Upper lobe of left lung (tissue), 6 donors: Measurements from ENCODE around the gene KIAA1217. TPM values are rescaled to one million over a fixed set of nuclear protein-coding genes. Genes with fewer than 3 reads are reported as not detected.

Experiments
- ATAC-seq, 2 donors: fragments of 200-7000 bp; cut with Tn5 transposase; one replicate each; pipeline ENCODE4 v1.9.1; 2022; ENCODE audit warnings: mild to moderate bottlenecking in 2 of 2, moderate library complexity in 2 of 2; ENCODE audit not compliant: low FRiP score in 2 of 2
- DNase-seq, 2 donors: peaks; one replicate each; pipeline ENCODE4 v3.0.0-alpha.2; 2019 to 2020
- H3K27ac ChIP-seq, 4 donors: fragments of 200-600 bp; sonication (generic); one replicate each; pipeline ENCODE4 v1.5.1; 2016 to 2019
- H3K27me3 ChIP-seq, 4 donors: fragments of 200-600 bp; sonication (generic); one replicate each; pipeline ENCODE4 v1.5.1; 2017 to 2019
- H3K36me3 ChIP-seq, 4 donors: fragments of 200-600 bp; sonication (generic); one replicate each; pipeline ENCODE4 v1.5.1; 2016 to 2019
- H3K4me1 ChIP-seq, 4 donors: fragments of 200-600 bp; sonication (generic); one replicate each; pipeline ENCODE4 v1.5.1; 2018 to 2019
- H3K4me3 ChIP-seq, 4 donors: fragments of 200-600 bp; sonication (generic); one replicate each; pipeline ENCODE4 v1.5.1; 2017 to 2019; ENCODE audit warnings: mild to moderate bottlenecking in 2 of 4, moderate library complexity in 1 of 4
- H3K9me3 ChIP-seq, 4 donors: fragments of 200-600 bp; sonication (generic); one replicate each; pipeline ENCODE4 v1.5.1; 2018 to 2019
- CTCF ChIP-seq, 6 experiments: fragments of 450-650 bp in 4 of 6; fragments of 200-600 bp in 2 of 6; sonication (generic) in 2 of 6; IDR thresholded peaks; one replicate each; pipeline ENCODE4 v1.5.1; 2016 to 2019; ENCODE audit warnings: antibody characterized with exemption in 6 of 6
- EP300 ChIP-seq, 4 donors: sonication (generic); formaldehyde crosslinking; IDR thresholded peaks; one replicate each; pipeline ENCODE4 v1.5.1; 2017; ENCODE audit warnings: antibody characterized with exemption in 4 of 4, control low read depth in 2 of 4
- POLR2A ChIP-seq, 4 donors: fragments of 450-650 bp; IDR thresholded peaks; one replicate each; pipeline ENCODE4 v1.5.1; 2016 to 2017; ENCODE audit warnings: antibody characterized with exemption in 4 of 4, mild to moderate bottlenecking in 2 of 4
- POLR2AphosphoS5 ChIP-seq, 2 donors: sonication (generic); formaldehyde crosslinking; IDR thresholded peaks; one replicate each; pipeline ENCODE4 v1.5.1; 2017; ENCODE audit warnings: antibody characterized with exemption in 2 of 2
- WGBS, 2 donors: methylation state at CpG; one replicate each; pipeline ENCODE4 v1.1.5; 2017 to 2018; 5-methylcytosine and 5-hydroxymethylcytosine counted together
- total RNA-seq, 6 donors: library from RNA; depleted of rRNA in 4 of 6; stranded (reverse); fragments of >200 nt in 4 of 6; gene quantifications; one replicate each; pipeline versions ENCODE4 v1.1.0 to v1.2.1, GENCODE V29; 2016 to 2021
- donor health status: DM: no; HTN: no; CAD: no; lungs with moderate emphysema.
- donor health status: DM: no; HTN: yes; CAD: no; lungs with severe emphysema.

Gene KIAA1217
- total RNA-seq, 6 donors from 2014 or later, result 18.4 to 109 (median 41.0) TPM

GRCh38 chr10:24382596-24382978 is 173.6 kb downstream of the KIAA1217 start:
- no peak for ATAC-seq
- 60 to 69% methylated on average over 3 of the region's 3 CpGs for WGBS, 2 donors

GRCh38 chr10:24382979-24383663 is 174.2 kb downstream of the KIAA1217 start:
- WGBS, 2 donors, result 70 to 73% methylated on average over 11 to 12 of the region's 12 CpGs

More at GRCh38 chr10:24382596-24382978, 173.6 kb downstream of the KIAA1217 start:
- H3K4me3 ChIP-seq, result no peak overlapping the region
- DNase-seq, result no peak
- peak overlapping the region in 1 of 4 donors; percentile 77 for H3K27ac ChIP-seq
- H3K36me3 ChIP-seq, result no peaks in the 10 kb centered on the region
- TF ChIP-seq EP300 (IDR thresholded peaks at IDR 0.05), result no peak
- no peak for TF ChIP-seq CTCF (IDR thresholded peaks at IDR 0.05)
- no peak for TF ChIP-seq POLR2A (IDR thresholded peaks at IDR 0.05)
- no peak for TF ChIP-seq POLR2AphosphoS5 (IDR thresholded peaks at IDR 0.05)
- no peaks in the 10 kb centered on the region for H3K27me3 ChIP-seq
- H3K9me3 ChIP-seq, result no peaks in the 10 kb centered on the region
- peaks cover 0 to 17% (median 10%) of the 10 kb centered on the region in 4 donors for H3K4me1 ChIP-seq

GRCh38 chr10:24383681-24384106 is 174.8 kb downstream of the KIAA1217 start:
- peak overlapping the region; percentile 58 to 80 (median 74) for H3K27ac ChIP-seq
- WGBS, 2 donors, result 27 to 29% methylated on average over 6 to 10 of the region's 10 CpGs

More at GRCh38 chr10:24382979-24383663, 174.2 kb downstream of the KIAA1217 start:
- no peak for DNase-seq
- Histone ChIP-seq H3K9me3 (no peaks in the 10 kb centered on the region), H3K4me1 (peaks cover 0 to 17% (median 10%) of the 10 kb centered on the region in 4 donors), H3K27ac (peak overlapping the region in 2 of 4 donors; percentile 77 to 80), H3K36me3 (no peaks in the 10 kb centered on the region), H3K4me3 (no peak overlapping the region), H3K27me3 (no peaks in the 10 kb centered on the region)
- peak in 1 of 2 donors; percentile 2 for ATAC-seq
- no peak for TF ChIP-seq EP300 (IDR thresholded peaks at IDR 0.05)
- TF ChIP-seq POLR2A (IDR thresholded peaks at IDR 0.05), result no peak
- TF ChIP-seq CTCF (IDR thresholded peaks at IDR 0.05), result no peak
- no peak for TF ChIP-seq POLR2AphosphoS5 (IDR thresholded peaks at IDR 0.05)

GRCh38 chr10:24384954-24385353 is 176.0 kb downstream of the KIAA1217 start:
- no peak for TF ChIP-seq CTCF (IDR thresholded peaks at IDR 0.05)
- TF ChIP-seq EP300 (IDR thresholded peaks at IDR 0.05), result no peak
- TF ChIP-seq POLR2A (IDR thresholded peaks at IDR 0.05), result no peak
- no peak for TF ChIP-seq POLR2AphosphoS5 (IDR thresholded peaks at IDR 0.05)
- 53 to 68% methylated on average over 2 to 5 of the region's 5 CpGs for WGBS, 2 donors
- Histone ChIP-seq H3K36me3 (no peaks in the 10 kb centered on the region), H3K27ac (peak overlapping the region in 1 of 4 donors; percentile 77), H3K27me3 (no peaks in the 10 kb centered on the region), H3K4me3 (no peak overlapping the region), H3K9me3 (no peaks in the 10 kb centered on the region), H3K4me1 (peaks cover 0 to 17% (median 10%) of the 10 kb centered on the region in 4 donors)
- no peak for ATAC-seq
- peak in 1 of 2 donors; percentile 53 for DNase-seq

More at GRCh38 chr10:24383681-24384106, 174.8 kb downstream of the KIAA1217 start:
- peak; percentile 90 to 93 for ATAC-seq
- Histone ChIP-seq H3K36me3 (no peaks in the 10 kb centered on the region), H3K4me1 (peaks cover 0 to 17% (median 10%) of the 10 kb centered on the region in 4 donors), H3K27me3 (no peaks in the 10 kb centered on the region), H3K9me3 (no peaks in the 10 kb centered on the region), H3K4me3 (no peak overlapping the region)
- peak in 1 of 2 donors; percentile 92 for DNase-seq
- TF ChIP-seq EP300 (IDR thresholded peaks at IDR 0.05) (peak in 3 of 4 donors; percentile 84 to 99 (median 90)), POLR2AphosphoS5 (IDR thresholded peaks at IDR 0.05) (peak; percentile 87 to 90), CTCF (IDR thresholded peaks at IDR 0.05) (peak; percentile 23 to 67 (median 46)), POLR2A (IDR thresholded peaks at IDR 0.05) (no peak)
